SU-DHL-6 (cell line): ENCODE data around the gene HOXC6.

Source experiments
- CTCF ChIP-seq: fragments of 200-600 bp; sonication (generic); IDR thresholded peaks from one replicate; pipeline ENCODE4 v1.5.1; 2017; ENCODE audit warnings: antibody characterized with exemption, mild to moderate bottlenecking, low read length, moderate library complexity; ENCODE audit not compliant: insufficient read depth, poor library complexity, severe bottlenecking
- EZH2phosphoT487 ChIP-seq: fragments of 200-600 bp; sonication (generic), shearing (Covaris generic); conservative IDR thresholded peaks from 2 replicates; pipeline ENCODE4 v1.6.1; 2018; ENCODE audit warnings: mild to moderate bottlenecking, antibody characterized with exemption, low read length, moderate library complexity, mixed read lengths

DNA sequence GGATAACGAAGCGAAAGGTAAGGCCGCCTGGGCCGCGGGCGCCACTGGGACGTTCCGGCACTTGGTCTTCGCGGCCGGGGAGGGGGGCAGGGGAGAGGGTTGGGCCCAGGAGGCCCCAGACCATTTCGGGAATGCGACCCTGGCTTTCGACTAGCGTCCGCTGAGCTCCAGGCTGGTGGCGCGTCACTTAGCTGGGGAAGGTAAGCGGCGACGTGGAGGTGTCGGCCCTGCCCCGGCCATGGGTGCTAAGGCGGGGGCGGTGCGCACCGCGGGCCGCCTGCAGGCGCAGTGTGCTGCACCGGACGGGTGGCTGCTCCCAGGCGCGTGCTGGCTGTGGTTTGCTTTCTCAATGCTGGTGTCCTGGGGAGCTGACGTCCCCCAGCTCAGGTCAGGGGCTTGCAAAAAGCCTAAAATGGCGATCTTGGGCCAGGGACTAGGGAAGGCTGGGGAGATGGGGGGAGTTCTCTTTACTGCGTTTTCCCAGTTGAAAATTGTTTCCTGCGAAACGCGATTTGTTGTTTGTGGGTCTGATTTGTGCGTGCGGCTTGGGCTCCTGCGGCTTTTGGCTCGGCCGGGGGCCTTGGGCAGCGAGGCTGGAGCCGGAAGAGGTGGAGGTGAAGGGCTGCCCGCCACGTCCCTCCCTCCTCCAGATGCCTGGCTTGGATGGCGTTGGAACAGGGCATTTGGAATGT is 42.1 kb upstream of the HOXC6 start:
- TF ChIP-seq CTCF (no peak), EZH2phosphoT487 (no peak)
